NCI-H82 treated with DMSO at 0.1 percent for 48 hours (cell line): ENCODE results near the gene MAN1C1.

Experiments used
- DNase-seq: peaks from one replicate; lab custom pipeline; 2025; ENCODE audit not compliant: unreplicated experiment; lab: John Stamatoyannopoulos, UW

The MAN1C1 gene

GRCh38 chr1:25677193-25677773, 60.7 kb downstream of the MAN1C1 start:
- DNase-seq: no peak

DNA sequence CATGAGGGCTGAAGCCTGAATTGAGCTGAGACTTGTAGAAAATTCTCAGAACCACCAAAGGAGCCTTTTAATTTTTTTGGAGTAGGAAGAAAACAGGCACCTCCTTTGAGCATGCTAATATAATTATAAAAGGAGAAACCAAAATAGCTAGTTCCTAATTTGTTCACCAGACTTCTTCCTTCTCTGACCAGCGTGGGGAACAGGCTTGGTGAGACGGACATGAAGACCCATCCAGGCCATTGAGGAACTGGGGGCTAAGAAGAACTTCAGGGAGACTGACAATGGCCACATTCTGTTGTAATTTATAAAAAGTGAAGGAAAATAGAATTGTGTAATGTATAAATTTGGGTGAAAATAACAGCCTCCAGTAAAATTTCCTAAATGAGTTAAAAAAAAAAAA, 62.6 kb downstream of the MAN1C1 start:
- no peak for DNase-seq

DNA sequence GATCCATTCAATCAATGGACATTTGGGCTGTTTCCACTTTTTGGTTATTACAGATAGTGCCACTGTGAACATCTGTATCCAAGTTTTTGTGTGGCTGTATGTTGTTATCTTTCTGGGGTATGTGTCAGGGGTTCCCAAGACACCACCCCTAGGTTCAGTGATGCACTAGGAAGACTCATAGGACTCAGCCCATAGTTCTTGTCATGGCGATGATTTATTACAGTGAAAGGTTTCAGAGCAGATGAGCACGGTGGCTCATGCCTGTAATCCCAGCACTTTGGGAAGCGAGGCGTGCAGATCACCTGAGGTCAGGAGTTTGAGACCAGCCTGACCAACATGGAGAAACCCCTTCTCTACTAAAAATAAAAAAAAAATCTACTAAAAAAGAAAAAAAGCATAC, 64.1 kb downstream of the MAN1C1 start:
- DNase-seq: no peak

DNA sequence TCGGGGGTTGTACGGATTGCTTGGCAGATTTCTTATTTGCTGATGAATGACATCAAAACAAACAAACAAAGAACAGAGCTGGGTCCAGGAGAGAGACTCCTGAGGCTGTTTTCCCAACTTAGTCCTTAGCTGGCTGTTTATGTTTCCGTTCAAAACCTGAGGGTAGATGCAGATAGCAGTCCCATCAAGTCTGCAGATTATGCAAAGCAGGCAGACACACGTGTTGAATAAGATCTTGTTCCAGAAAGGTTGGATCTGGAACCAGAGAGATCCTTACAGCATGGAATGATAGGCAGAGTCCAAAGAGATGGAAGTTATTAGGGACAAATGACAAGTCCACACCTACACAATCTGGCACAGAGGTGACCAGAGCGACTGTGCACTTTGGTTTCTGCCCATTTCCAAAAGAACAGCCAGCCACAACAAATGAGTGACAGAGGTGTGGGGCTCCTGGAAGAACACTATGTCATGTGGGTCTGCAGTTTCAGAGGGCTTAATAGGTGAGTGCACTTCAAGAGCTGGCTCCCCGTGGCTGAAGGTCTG, 65.5 kb downstream of the MAN1C1 start:
- no peak for DNase-seq

DNA sequence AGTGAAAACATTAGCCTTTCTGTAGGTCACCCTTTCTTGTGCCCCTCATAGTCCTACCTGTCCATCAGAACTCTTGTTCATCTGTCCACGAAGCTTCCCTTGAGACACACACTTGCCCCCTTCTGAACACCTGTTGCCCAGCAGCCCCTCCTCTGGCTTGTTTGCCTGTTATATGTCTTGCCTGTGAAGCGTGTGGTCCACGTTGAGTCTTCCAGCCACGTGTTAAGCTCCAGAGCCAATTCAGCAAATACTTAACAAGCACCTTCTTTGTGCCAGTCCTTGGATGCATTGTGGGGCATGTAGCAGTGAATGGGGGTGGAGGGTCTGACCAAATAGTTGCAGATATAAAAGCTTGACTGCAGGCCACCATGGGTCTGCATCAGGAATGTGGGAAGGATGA, 66.6 kb downstream of the MAN1C1 start:
- DNase-seq: no peak

DNA sequence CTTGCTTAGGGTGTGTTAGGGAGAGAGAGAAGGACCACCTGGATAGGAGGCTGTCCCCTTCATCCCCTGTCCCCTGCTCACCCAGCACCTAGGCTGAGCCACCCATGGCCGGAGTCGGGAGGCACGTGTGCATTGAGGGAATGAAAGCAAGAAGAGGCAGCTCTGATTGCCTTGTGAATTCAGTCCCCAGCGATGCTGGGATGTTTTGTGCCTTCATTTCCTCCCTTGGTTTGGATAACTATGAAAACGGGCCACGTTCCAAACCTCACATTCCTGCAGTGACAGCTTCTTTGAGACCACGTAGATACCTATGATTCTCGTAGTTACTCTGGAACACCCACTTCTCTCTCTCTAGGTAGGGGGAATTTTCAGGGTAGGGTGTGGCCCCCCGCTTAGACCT, 67.1 kb downstream of the MAN1C1 start:
- DNase-seq: no peak

DNA sequence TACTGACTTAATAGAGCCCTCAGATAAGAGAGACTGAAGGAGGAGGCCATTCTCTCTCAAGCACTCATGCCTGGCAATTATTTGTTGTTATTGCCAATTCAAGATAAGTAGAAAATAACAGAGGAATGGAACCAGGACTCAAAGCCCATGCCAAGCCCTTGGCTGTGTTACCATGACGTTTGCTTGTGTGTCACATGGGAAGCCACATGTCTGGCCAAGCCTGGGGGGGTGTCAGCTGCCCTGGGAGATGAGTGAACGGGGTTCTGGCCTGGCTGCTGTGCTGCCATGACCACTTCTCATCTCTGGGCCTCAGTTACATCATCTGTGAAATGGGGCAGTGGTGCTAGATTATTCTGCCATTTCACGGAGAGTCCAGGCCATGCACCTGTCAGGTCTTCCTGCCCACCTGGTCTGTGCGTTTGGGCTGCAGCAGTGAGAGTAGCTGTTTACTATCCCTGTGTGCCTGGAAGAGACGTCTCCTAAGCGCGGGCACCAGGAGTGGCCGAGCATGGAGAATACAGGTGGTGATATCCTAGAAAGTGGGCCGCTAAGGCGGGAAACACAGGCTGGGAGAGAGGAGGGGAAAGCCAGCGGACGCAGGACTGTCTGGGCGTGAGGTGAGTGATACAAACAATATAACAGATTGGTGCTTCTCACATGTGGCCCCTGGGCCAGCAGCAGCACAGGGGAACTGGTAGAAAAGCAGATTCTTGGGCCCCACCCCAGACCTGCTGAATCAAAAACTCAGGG, 67.8 kb downstream of the MAN1C1 start:
- no peak for DNase-seq

DNA sequence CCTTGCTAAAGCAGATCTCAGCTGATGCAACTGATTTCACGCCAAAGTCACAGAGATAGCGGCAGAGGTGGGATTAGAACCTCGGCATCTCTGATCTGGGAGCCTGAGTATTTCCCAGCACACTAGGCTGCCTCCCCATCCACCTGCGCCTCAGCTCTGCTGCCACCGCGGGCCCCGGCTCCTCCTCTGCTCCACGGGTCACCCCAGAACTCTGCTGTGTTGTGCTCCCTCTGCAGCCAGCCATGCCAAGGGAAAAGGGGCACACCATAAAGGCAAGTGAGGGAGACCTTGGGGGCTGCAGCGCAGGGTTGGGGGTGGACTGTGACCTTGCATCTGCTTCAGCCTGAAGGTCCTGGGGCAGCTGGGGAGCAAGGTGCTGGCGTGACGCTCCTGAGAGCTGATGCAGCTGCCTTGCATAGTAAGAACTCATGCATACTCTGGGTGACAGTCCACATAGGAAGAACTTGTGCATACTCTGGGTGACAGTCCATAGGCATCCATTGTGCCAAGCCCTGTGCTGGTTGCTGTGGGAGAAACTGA, 68.7 kb downstream of the MAN1C1 start:
- no peak for DNase-seq

- no peak for DNase-seq
Observed at GRCh38 chr1:25685938-25686665, 69.5 kb downstream of the MAN1C1 start.

DNA sequence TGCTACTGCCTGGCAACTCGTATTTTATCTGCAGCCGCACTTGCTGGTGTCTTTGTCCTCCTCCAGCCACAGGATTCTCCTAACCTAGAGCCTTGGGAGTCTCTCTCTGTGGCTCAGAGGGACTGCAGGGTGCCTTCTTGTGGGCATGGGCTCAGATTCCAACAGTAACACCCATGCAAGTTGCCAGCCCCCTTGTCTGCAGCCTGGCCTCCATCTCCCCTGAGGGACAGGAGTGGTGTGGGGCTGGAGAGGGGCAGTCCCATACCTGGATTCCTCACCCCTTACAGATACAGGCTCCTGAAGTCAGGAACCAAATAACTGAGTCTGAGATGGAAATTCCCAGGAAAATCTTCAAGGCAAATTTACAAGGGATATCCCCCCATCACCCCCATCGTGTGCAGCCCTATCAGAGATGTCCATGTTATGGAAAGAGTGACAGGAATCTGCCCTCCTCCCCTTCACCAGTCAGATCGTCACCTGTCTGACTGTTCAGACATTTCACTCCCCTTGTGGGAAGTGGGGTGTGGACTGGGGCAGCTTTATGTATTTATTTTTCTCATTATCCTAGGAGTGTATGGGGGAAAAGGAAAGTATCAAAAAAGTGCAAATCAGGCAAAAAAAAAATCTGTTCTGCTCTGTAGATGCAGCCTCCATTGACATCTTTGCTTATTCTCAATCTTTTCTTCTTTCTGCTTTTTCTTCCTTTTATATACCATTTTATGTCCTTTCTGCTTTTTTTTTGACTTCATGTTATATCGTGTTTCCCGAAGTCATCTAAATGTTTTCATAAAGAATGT, 70.8 kb downstream of the MAN1C1 start:
- DNase-seq: no peak

DNA sequence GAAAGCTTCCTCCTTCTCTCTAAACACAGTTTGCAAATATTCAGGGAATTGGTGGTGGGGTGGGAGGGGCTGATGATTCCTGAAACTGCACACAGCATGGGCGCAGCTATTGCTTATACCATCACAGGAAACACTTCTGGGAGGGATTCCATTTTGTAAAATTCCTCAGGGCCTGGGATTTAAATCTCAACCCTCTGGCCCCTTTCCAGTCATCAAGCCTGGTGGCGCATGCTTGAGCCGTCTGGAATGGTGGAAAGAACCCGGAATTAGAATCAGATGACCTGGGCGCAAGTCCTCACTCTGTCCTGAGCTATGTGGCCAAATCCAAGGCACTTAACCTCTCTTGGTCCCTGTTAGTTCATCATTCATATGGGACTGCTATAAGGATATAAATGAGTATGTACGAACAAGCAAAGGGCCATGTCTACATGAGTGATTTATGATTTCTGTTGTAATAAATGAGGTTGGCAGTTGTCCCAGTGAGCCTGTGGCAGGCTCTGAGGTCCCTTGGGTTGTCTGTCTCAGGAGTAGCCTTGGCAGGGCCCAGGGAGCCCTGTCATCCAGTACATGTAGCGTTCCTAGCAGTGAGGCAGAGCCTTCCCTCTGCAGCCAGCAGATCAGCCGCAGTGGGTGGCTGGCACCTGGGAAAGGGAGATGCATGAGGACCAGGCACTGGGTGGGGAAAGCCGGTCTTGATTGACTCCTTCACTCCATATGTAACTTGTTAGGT, 72.0 kb downstream of the MAN1C1 start:
- DNase-seq: no peak

GRCh38 chr1:25689686-25690381, 73.2 kb downstream of the MAN1C1 start:
- no peak for DNase-seq

- DNase-seq: no peak
Observed at GRCh38 chr1:25690396-25690956, 73.9 kb downstream of the MAN1C1 start.

DNA sequence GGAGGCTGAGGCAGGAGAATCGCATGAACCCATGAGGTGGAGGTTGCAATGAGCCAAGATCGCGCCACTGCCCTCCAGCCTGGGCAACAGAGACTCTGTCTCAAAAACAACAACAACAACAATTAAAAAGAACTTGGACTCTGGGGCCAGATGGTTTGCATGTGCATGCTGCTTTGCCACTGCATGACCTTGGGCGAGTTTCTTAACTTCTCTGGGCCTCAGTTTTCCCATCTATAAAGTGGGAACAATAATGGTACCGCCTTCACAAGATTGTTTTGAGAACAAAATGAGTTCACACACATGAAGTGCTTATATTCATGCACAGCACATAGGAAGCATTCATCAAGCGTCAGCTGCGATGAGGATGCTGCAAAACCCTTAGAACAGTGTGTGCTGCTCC, 74.6 kb downstream of the MAN1C1 start:
- no peak for DNase-seq

DNA sequence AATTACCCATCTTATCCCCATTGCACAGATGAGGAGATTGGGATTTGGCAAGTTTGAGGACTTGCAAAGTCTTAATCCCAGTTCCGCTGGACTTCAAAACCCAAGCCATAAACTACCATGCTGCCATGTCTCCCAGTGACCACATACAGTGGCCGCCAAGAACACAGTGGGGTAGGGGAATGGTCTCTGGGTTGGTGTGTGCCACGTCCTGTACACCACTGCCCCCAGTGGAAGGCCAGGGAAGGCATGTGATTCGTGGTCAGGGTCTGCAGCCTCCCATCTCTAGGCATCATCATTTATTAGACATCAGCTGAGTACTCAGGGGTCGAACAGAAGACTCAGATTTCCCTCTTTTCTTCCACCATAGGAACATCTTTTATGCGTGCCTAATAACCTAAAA, 76.0 kb downstream of the MAN1C1 start:
- peak; percentile 62 for DNase-seq

GRCh38 chr1:25694167-25695007, 77.8 kb downstream of the MAN1C1 start:
- DNase-seq: peak; percentile 90

DNA sequence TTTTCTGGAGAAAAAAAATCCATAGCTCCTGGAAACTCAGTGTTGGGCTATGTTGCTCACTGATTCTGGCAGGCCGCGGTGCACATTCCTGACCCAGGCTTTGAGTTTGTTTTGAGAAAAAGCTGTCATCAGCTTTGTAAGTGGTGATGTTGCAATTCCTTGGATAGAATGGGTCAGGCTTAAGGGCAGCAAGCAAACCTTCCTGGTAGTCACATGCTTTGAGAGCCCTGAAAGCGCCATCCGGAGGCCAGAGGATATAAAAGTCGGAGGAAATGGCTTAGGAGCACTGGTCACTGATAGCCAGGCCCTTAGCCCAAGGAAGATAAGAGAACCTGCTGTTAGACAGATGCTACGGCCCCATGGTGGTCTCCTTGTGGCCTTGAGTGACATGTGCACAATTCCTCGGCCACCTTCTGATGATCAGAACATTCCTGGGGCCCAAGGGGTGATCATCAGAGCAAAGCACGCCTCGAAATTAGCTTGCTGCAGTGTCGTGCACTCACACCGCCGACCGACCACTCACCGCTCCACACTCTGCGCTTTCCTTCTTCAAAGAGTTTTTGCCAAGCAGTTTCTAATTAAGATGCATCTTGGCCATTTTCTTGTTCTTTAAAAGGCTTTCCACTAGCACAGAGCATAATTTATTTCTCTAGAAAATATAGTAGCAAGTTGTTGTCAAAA, 78.6 kb downstream of the MAN1C1 start:
- DNase-seq: no peak

- DNase-seq: no peak
Observed at GRCh38 chr1:25695771-25696311, 79.2 kb downstream of the MAN1C1 start.
